Astrocyte (in vitro differentiated cells and primary cell): Measurements from ENCODE around the gene BTF3. TPM values are rescaled to one million over a fixed set of nuclear protein-coding genes. Genes with fewer than 3 reads are reported as not detected.

ENCODE experiments used
- DNase-seq: peaks from one replicate; pipeline ENCODE4 v3.0.0-alpha.2; 2010; ENCODE audit warnings: low read depth
- FAIRE-seq: peaks from 2 replicates; lab custom pipeline; 2011; peaks lifted over from hg19 to GRCh38; lab: Jason Lieb, UNC
- H2AFZ ChIP-seq: 2 replicates; pipeline ENCODE4 v1.6.0; 2012; ENCODE audit warnings: low read depth, low read length, inconsistent platforms
- H3K27ac ChIP-seq: 2 replicates; pipeline ENCODE4 v1.5.1; 2011; ENCODE audit warnings: low read depth, low read length, inconsistent platforms
- H3K27me3 ChIP-seq: 2 replicates; pipeline ENCODE4 v1.6.0; 2011; ENCODE audit warnings: low read length, inconsistent platforms; ENCODE audit not compliant: insufficient read depth
- H3K36me3 ChIP-seq: 2 replicates; pipeline ENCODE4 v1.5.1; 2011; ENCODE audit warnings: low read length, inconsistent platforms; ENCODE audit not compliant: insufficient read depth
- H3K4me1 ChIP-seq: 2 replicates; pipeline ENCODE4 v1.5.1; 2011; ENCODE audit warnings: low read length, inconsistent platforms; ENCODE audit not compliant: insufficient read depth
- H3K4me2 ChIP-seq: 2 replicates; pipeline ENCODE4 v1.6.0; 2012; ENCODE audit warnings: low read length, inconsistent platforms
- H3K4me3 ChIP-seq: 2 replicates; pipeline ENCODE4 v1.5.1; 2011; ENCODE audit warnings: low read depth, mild to moderate bottlenecking, low read length, inconsistent platforms; ENCODE audit not compliant: insufficient read depth
- H3K79me2 ChIP-seq: 2 replicates; pipeline ENCODE4 v1.6.0; 2012; ENCODE audit warnings: mild to moderate bottlenecking, low read length, inconsistent platforms; ENCODE audit not compliant: insufficient read depth
- H3K9ac ChIP-seq: 2 replicates; pipeline ENCODE4 v1.6.0; 2012; ENCODE audit warnings: mild to moderate bottlenecking, low read length, inconsistent platforms
- H3K9me3 ChIP-seq: 2 replicates; pipeline ENCODE4 v1.5.1; 2012; ENCODE audit warnings: low read depth, mild to moderate bottlenecking, low read length, inconsistent platforms; ENCODE audit not compliant: insufficient read depth
- H4K20me1 ChIP-seq: 2 replicates; pipeline ENCODE4 v1.6.0; 2012; ENCODE audit warnings: low read length, inconsistent platforms; ENCODE audit not compliant: insufficient read depth
- H3K27ac Mint-ChIP-seq: one replicate; pipeline ENCODE4 v1.8.0; 2021; ENCODE audit warnings: mild to moderate bottlenecking, mixed read lengths; ENCODE audit not compliant: unreplicated experiment
- H3K27me3 Mint-ChIP-seq: one replicate; pipeline ENCODE4 v1.8.0; 2021; ENCODE audit warnings: low read depth, mixed read lengths; ENCODE audit not compliant: unreplicated experiment
- H3K36me3 Mint-ChIP-seq: one replicate; pipeline ENCODE4 v1.8.0; 2021; ENCODE audit warnings: low read depth, mixed read lengths; ENCODE audit not compliant: unreplicated experiment
- H3K4me1 Mint-ChIP-seq: one replicate; pipeline ENCODE4 v1.8.0; 2021; ENCODE audit warnings: low read depth, mixed read lengths; ENCODE audit not compliant: unreplicated experiment
- H3K4me3 Mint-ChIP-seq: one replicate; pipeline ENCODE4 v1.8.0; 2021; ENCODE audit warnings: mild to moderate bottlenecking, moderate library complexity, mixed read lengths; ENCODE audit not compliant: unreplicated experiment
- H3K9me3 Mint-ChIP-seq: one replicate; pipeline ENCODE4 v1.8.0; 2021; ENCODE audit warnings: mild to moderate bottlenecking, mixed read lengths; ENCODE audit not compliant: unreplicated experiment
- CTCF ChIP-seq: IDR thresholded peaks from 2 replicates; pipeline ENCODE4 v1.5.1; 2011; ENCODE audit warnings: low read depth, mild to moderate bottlenecking, inconsistent platforms, low read length, moderate library complexity; ENCODE audit not compliant: insufficient read depth
- EZH2 ChIP-seq: IDR thresholded peaks from 2 replicates; pipeline ENCODE4 v1.6.1; 2012; ENCODE audit warnings: mild to moderate bottlenecking, low read length, inconsistent platforms; ENCODE audit not compliant: insufficient read depth
- total RNA-seq: library from RNA; stranded (reverse); gene quantifications from 2 replicates; pipeline ENCODE4 v1.2.1, GENCODE V29; 2021

Gene BTF3
- total RNA-seq, 1 donor from 2014 or later = 524 TPM

GRCh38 chr5:73469878-73470277, 28.4 kb upstream of the BTF3 start:
- Histone ChIP-seq H3K27me3 (no peaks in the 10 kb centered on the region), H3K27ac (no peak overlapping the region), H2AFZ (no peak overlapping the region), H3K4me2 (no peak overlapping the region), H3K9ac (no peak overlapping the region), H3K36me3 (no peaks in the 10 kb centered on the region), H3K79me2 (no peaks in the 10 kb centered on the region), H4K20me1 (no peaks in the 10 kb centered on the region), H3K4me1 (no peaks in the 10 kb centered on the region), H3K4me3 (no peak overlapping the region), H3K9me3 (no peaks in the 10 kb centered on the region)
- Mint-ChIP-seq H3K4me1 (no peaks in the 10 kb centered on the region), H3K4me3 (no peak overlapping the region), H3K36me3 (no peaks in the 10 kb centered on the region), H3K9me3 (no peaks in the 10 kb centered on the region), H3K27ac (no peak overlapping the region), H3K27me3 (no peaks in the 10 kb centered on the region)
- TF ChIP-seq EZH2 (no peak), CTCF (no peak)
- FAIRE-seq (no peak), DNase-seq (no peak)

GRCh38 chr5:73471654-73472053, 26.6 kb upstream of the BTF3 start:
- Mint-ChIP-seq H3K9me3 (no peaks in the 10 kb centered on the region), H3K36me3 (no peaks in the 10 kb centered on the region), H3K27me3 (no peaks in the 10 kb centered on the region), H3K27ac (no peak overlapping the region), H3K4me3 (no peak overlapping the region), H3K4me1 (no peaks in the 10 kb centered on the region)
- Histone ChIP-seq H3K4me2 (no peak overlapping the region), H3K4me1 (no peaks in the 10 kb centered on the region), H3K27ac (no peak overlapping the region), H3K4me3 (no peak overlapping the region), H3K27me3 (no peaks in the 10 kb centered on the region), H3K9me3 (no peaks in the 10 kb centered on the region), H4K20me1 (no peaks in the 10 kb centered on the region), H3K79me2 (no peaks in the 10 kb centered on the region), H2AFZ (no peak overlapping the region), H3K36me3 (no peaks in the 10 kb centered on the region), H3K9ac (no peak overlapping the region)
- DNase-seq (no peak), FAIRE-seq (no peak)
- TF ChIP-seq EZH2 = no peak
- TF ChIP-seq CTCF = no peak

GRCh38 chr5:73472116-73472515, 26.1 kb upstream of the BTF3 start:
- H3K4me3 Mint-ChIP-seq = no peak overlapping the region
- Histone ChIP-seq H3K4me1 (no peaks in the 10 kb centered on the region), H3K4me2 (no peak overlapping the region), H3K9ac (no peak overlapping the region), H4K20me1 (no peaks in the 10 kb centered on the region), H2AFZ (no peak overlapping the region), H3K79me2 (no peaks in the 10 kb centered on the region), H3K27me3 (no peaks in the 10 kb centered on the region), H3K4me3 (no peak overlapping the region), H3K9me3 (no peaks in the 10 kb centered on the region), H3K36me3 (no peaks in the 10 kb centered on the region), H3K27ac (no peak overlapping the region)
- DNase-seq = no peak
- no peaks in the 10 kb centered on the region for H3K4me1 Mint-ChIP-seq
- H3K9me3 Mint-ChIP-seq = no peaks in the 10 kb centered on the region
- H3K27ac Mint-ChIP-seq = no peak overlapping the region
- no peak for TF ChIP-seq CTCF
- no peak for FAIRE-seq
- H3K27me3 Mint-ChIP-seq = no peaks in the 10 kb centered on the region
- H3K36me3 Mint-ChIP-seq = no peaks in the 10 kb centered on the region
